HG03439 (cell line): Measurements from ENCODE around the gene ADAM10.
"Not testable (repeated sequence)": the region's sequence is repeated elsewhere in the genome, so short reads cannot be mapped to it uniquely, and the experiment has no call there.

Source experiments
- ATAC-seq: cut with Tn5 transposase; IDR thresholded peaks from one replicate; pipeline ENCODE4 v1.9.1; 2021; ENCODE audit warnings: mild to moderate bottlenecking, moderate library complexity; ENCODE audit not compliant: unreplicated experiment

ADAM10 gene, protein sequence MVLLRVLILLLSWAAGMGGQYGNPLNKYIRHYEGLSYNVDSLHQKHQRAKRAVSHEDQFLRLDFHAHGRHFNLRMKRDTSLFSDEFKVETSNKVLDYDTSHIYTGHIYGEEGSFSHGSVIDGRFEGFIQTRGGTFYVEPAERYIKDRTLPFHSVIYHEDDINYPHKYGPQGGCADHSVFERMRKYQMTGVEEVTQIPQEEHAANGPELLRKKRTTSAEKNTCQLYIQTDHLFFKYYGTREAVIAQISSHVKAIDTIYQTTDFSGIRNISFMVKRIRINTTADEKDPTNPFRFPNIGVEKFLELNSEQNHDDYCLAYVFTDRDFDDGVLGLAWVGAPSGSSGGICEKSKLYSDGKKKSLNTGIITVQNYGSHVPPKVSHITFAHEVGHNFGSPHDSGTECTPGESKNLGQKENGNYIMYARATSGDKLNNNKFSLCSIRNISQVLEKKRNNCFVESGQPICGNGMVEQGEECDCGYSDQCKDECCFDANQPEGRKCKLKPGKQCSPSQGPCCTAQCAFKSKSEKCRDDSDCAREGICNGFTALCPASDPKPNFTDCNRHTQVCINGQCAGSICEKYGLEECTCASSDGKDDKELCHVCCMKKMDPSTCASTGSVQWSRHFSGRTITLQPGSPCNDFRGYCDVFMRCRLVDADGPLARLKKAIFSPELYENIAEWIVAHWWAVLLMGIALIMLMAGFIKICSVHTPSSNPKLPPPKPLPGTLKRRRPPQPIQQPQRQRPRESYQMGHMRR

DNA sequence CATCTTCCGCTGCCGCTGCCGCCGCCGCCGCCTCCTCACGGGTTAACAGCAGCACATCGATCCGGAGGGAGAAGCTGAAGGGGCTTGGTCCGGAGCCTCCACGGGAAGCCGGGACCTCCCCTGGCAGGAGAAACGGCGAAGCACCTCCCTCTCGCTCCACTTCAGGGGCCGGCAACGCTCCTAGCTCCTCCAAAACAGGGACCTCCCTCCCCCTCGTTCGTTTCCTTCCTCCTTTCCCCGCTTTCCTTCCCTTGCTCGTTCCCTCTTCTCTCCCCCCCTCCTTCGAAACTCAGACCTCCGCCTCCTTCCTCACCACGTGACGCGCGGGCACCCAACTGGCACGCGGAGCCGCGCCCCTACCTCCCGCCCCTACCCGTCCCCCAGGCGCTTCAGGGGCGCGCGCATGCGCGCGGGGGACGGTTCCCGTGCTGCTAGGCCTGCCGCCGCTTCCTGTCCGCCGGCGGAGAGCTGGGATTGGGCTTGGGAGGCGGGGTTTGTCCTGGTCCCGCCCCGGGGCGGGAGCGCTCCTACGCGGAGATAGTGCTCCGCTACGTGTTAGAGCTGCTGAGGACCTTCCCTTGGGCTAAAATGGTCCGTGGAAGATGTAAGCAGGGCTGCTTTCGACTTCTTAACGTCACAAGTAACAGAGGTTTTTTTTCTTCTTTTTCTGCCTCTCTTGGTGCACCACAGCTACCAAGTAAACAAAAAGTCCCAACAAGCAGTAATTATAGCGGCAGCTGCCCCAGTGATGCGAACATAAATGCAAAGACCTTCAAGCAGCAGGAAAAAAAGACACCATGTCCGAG is at the start of gene ADAM10:
ADAM10 (minus strand) TSS at position 176 of the 806 bp plus-strand sequence; CDS start at position 3, 173 bp downstream.
- ATAC-seq = peak; percentile 77

DNA sequence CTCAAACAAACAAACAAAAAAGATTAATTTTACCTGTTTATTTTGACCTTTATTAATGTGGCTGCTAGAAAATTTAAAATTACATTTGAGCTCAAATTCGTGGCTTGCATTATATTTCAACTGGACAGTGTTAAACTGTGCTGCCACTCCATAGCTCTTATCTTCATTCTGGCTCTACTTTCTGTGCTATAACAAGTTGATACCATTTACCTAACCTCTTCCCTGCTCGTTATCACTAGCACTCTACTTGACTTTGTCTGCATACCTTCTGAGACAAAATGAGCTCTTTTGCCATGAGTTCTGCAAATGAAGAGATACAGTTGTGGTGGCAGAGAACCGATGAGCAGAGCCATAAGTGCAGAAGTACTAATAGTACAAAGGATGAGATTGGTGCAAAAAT is 48.0 kb upstream of the ADAM10 start:
- no peak for ATAC-seq

DNA sequence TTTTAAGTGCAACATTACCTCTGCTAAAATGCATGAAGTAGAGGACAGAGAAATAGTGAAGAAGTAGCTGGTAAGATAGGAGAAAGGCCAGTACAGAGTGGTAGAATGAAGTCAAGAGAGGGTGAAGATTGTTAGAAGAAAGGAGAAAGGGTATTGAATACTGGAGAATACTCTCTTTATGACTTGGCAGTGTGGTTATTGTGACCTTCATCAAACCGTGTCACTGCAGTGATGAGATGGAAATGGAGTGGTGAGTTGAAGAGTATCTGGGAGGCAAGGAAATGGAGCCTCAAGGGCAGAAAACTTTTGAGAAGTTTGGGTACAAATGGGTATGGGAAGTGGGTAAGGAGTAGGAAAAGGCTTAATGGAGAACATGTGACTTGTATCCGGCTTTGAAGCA is 46.3 kb upstream of the ADAM10 start:
- no peak for ATAC-seq

DNA sequence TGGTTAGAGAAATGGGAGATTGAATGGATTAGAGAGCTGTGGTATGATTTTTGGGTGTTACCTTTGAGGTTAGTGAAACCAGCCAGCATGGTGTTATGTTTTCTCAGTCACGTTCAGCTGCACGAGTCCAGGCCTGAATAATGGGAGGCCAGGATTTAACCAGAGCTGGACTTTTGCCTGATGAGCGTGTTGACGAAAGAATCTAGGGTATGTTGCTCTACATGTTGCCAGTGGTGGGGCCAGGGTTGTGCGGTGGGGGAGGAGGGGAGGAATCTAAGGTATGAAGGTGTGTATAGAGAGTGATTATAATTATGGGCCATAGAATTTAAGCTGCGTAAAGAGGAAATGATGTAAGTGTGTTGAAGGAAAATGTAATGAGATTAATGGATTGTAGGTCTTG is 44.4 kb upstream of the ADAM10 start:
- no peak for ATAC-seq

DNA sequence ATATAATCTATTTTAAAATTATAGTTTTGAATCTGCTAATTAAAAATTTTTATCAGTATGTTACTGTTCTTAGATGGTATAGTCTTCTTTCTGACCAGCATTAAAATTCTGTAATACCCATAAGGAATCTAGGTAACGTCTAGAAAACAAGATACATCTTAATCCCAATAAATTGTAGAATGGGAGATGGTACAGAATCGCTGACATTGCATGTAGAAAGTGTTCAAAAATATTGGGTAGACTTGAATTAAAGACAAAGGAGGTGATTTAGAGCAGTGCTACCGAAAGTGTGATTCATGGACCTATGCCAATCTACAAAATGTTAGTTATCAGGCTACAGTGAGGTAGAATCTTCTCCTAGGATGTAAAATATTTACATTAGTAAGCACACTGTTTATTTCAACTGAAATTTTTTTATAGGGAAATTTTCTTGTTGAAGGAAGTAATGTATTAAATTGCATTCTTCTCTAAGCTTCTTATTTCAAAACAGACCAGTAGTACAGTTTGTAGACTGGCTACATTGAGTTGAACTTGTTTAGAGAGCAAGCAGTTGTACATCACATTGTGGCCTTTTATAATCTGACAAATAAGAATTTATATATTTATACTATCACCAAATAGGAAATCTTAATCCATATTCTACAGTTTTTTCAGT is 38.7 kb upstream of the ADAM10 start:
- no peak for ATAC-seq

DNA sequence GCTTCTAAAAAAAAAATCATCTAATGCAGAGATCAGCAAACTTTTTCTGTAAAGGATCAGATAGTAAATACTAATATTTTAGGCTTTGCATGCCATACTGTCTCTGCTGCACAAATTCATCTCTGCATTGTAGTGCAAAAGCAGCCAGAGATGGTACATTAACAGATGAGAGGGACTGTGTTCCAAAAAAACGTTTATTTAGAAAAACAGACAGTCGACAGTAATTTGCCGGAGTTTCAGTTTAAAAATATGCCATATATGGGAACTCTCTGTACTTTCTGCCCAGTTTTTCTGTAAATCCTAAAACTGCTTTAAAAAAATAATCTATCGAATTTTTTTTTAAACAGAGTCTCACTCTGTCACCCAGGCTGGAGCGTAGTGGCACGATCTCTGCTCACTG is 35.8 kb upstream of the ADAM10 start:
- no peak for ATAC-seq

DNA sequence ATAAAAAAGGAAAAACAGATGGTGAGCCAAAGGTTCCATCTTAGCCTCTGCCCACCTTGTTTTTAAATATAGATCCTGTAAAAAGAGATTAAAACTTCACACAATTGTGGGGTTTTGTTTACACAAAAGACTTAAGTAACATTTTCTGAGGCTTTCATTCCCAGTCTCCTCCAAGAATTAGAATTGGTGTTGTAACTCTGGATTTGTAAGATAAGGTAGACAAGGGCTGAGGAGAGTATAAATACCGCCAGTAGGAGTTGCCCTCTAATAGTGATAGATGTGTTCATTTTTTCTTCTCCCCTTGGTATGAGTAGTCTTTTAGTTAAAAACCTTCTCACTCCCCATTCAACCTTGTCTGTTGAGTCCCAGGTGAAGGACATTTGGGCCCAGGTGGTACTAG is 30.0 kb upstream of the ADAM10 start:
- ATAC-seq = no peak

DNA sequence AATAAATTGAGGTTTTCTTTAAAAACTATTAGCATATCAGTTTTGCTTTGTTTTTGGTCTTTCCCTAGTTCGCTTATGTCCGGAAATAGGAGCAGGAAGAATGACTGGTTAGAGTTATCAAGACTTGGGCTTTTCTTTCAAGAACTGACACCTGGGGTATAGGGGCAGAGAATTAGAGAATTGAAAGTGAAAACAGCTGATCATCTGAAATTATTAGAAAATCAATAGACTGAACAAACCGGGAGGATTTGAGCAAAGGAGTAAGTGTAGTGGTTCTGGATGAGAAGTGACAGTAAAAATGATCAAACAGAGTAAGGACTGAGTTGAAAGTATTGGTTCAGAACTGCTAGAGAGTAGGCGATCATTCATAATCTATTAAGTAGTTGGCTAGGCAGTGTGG is 27.6 kb upstream of the ADAM10 start:
- ATAC-seq = no peak

DNA sequence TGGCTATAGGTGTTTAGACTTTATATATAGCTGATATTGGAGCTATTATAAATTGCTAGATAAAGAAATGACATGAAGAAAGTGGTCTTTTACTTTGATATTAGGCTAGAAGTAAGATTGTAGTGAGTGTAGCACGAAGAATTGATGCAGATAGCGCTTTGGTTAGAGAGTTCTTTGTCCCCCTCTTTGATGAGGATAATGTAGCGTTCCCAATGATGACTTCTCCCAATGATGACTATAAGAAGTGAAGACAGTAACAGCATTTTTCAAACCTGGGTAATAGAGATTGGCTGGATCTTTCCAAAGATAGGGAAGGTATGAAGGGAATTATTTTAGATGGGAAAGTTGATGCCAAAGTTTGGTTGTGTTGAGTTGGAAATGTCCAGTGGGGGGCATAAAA is 25.9 kb upstream of the ADAM10 start:
- ATAC-seq = no peak

DNA sequence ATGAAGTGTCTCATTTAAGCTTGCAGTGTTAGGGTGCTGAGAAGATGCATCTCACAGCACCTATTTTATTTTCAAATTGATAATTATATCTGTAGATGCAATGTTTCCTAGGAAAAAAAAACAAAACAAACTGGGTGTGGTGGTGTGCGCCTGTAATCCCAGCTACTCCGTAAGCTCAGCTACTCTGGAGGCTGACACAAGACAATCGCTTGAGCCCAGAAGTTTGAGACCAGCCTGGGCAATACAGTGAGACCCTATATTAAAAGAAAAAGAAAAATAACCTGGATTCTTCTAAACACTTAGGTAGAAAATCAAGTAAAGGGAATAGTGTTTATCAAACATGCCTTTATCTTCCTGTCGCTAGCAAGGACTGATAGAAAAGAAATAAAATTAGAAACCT is 23.5 kb upstream of the ADAM10 start:
- no peak for ATAC-seq

DNA sequence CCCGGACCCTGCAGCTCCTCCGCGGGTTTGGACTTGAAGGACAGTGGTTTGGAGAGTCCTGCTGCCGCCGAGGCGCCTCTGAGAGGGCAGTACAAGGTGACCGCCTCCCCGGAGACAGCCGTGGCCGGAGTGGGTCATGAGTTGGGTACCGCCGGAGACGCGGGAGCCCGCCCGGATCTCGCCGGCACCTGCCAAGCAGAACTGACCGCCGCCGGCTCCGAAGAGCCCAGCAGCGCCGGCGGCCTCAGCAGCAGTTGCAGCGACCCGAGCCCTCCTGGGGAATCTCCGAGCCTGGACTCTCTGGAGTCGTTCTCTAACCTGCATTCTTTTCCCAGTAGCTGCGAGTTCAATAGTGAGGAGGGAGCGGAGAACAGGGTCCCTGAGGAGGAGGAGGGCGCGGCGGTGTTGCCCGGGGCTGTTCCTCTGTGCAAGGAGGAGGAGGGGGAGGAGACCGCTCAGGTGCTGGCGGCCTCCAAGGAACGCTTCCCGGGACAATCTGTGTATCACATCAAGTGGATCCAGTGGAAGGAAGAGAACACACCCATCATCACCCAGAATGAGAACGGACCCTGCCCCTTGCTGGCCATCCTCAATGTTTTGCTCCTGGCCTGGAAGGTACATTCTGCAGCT is 22.2 kb upstream of the ADAM10 start:
- peak; percentile 17 for ATAC-seq

DNA sequence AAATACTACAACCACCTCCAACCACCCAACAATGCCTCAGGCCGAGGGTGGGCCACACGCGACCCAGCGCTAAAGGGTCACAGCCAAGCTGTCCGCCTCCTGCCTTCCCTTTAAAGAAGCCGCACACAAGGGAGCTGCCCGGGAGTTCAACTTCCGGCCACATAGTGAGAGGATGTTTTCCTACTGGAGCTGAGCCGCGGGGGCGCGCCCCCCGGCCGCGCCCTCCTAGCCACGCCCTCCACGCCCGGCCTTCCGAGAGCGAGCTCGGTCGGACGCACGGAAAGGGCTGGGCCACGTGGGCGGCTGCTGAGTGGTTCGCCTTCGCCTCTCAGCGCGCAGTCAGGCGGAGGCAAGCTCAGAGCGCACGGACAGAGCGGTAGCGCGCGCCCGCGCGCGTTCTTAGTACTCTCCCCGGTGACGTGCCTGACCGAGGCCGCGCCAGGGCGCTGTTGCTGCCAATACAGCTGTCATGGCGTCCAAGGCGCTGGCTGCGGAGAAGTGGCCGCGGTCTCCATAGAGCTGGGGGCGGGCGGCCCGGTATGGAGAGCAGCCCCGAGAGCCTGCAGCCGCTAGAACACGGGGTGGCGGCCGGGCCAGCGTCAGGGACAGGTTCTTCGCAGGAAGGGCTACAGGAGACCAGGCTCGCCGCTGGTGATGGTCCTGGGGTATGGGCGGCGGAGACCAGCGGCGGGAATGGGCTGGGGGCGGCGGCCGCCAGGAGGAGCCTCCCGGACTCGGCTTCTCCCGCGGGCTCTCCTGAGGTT is 21.5 kb upstream of the ADAM10 start, which contains the start of gene MINDY2:
MINDY2 (plus strand) TSS at position 446 of the 764 bp plus-strand sequence; CDS start at position 540, 94 bp downstream.
- ATAC-seq = peak; percentile 97

DNA sequence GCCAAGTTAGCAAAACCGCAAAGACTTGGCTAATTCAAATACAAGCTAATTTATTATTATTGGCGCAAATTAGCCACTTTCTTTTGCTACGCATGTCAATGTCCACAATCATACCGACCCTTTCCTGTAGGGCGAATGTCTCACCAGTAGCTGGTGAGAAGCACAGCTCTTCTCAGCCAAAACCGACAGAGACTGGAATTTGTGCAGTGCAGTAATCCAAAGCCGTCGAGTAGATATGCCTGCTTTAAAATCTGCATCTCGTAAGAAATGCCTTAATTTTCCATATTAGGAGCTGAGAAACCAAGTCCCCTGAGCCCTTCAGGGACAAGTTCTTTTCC is 21.0 kb upstream of the ADAM10 start:
- ATAC-seq = peak; percentile 18

DNA sequence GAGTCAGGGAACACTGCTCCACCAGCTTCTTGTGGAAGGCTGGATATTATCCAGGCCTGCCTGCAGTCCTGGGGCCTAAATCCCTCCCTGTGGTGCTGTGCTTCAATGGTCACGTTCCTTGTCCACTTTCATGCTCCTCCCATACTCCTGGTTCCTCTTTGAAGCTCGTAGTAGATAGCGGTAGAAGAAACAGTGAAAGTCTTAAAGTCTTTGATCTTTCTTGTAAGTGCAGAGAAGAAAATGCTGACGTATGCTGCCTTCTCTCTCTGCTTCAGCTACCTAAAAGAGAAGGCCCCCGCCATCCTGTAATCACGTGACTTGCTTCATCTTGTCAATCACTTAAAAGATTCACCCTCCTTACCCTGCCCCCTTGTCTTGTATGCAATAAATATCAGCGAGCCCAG is 19.1 kb upstream of the ADAM10 start:
- ATAC-seq = not testable (repeated sequence)

DNA sequence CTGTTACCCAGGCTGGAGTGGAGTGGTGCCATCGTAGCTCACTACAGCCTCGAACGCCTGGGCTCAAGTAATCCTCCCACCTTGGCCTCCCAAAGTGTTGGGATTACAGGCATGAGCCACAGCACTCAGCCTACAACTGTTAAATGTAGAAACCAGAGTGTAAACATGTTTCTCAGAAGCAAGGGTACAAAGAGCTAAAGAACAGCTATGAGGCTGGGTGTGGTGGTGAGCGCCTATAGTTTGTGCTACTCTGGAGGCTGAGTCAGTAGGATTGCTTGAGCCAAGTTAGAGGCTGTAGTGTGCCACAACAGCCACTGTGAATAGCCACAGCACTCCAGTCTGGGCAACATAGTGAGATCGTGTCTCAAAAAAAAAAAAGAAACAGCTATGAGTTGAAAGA is 16.8 kb upstream of the ADAM10 start:
- no peak for ATAC-seq

DNA sequence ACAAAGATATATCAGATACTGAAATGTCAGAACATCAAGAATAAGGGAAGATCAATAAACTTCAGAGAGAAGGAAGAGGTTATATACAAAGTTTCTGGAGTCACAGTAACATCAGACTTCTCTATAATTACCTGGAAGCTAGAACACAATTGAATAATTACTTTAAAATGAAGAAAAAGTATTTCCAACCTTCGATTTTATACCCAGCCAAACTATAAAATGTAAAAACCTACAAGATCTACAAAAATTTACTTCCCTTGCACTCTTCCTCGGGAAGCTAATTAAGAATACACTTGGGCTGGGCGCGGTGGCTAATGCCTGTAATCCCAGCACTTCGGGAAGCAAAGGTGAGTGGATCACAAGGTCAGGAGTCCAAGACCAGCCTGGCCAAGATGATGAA is 15.0 kb upstream of the ADAM10 start:
- ATAC-seq = no peak

DNA sequence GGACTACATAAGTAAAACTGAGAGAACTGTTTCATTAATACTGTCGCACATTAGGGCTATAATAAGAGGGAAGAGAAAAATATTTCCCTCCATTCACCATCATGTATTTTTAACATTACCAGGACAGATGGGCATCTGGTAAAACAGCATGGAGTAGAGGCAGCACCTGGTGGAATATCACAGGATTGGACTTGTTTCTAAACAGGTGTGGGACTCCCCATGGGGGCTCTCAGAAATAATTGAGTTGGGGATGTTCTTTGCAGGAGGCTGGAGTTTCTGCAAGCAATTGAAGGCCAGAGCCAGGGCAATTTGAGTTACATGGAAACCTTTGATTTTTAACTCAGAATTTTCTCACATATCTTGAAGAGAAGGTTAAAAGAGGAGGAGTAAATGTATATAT is 13.2 kb upstream of the ADAM10 start:
- ATAC-seq = no peak

DNA sequence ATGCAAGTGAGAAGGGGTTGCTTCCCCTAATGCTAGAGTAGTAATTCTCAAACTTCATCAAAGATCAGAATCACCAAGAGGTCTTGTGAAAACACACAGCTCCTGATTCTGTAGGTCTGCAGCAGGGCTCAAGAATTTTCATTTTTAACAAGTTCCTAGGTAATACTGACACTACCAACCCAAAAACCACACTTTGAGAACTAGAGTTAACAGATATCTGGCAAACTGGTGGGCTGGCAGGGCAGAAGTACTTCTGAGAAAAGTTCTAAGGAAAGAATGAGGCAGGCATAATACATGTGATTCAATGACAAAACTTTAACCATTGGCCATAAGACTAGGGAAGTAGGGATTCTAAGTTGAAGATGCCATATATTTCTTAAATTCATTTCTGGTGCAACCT is 12.8 kb upstream of the ADAM10 start:
- ATAC-seq = no peak

DNA sequence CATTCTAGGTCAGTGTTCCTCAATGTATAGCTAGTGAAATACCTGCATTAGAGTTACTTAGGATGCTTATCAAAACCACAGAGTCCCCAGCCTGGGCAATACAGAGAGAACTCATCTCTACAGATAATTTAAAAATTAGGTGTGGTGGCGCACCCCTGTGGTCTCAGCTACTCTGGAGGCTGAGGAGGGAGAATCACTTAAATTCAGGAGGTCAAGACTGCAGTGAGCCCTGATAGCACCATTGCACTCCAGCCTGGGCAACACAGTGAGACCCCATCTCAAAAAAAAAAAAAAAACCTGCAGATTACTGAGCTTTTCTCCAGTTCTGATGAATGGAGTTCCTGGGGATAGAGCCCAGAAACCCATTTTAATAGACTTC is 11.5 kb upstream of the ADAM10 start:
- no peak for ATAC-seq
